Brain microvascular endothelial cell (primary cell): ENCODE measurements around the gene GNAI2.
A peak's percentile ranks its signal among the peaks of the same experiment; 100 is the strongest.

Experiments
- DNase-seq: peaks from one replicate; pipeline ENCODE4 v3.0.0-alpha.2; 2020
- H3K27ac ChIP-seq: fragments of 250-450 bp; sonication (Bioruptor Pico); 2 replicates; pipeline ENCODE4 v1.5.1; 2020; ENCODE audit warnings: mild to moderate bottlenecking, moderate library complexity
- H3K27me3 ChIP-seq: fragments of 250-450 bp; sonication (Bioruptor Pico); replicated peaks from 2 replicates; pipeline ENCODE4 v1.5.1; 2020; ENCODE audit warnings: mild to moderate bottlenecking
- H3K36me3 ChIP-seq: fragments of 250-450 bp; sonication (Bioruptor Pico); replicated peaks from 2 replicates; pipeline ENCODE4 v1.5.1; 2020; ENCODE audit warnings: mild to moderate bottlenecking
- H3K4me3 ChIP-seq: 2 replicates; pipeline ENCODE4 v1.5.1; 2011; ENCODE audit warnings: low read depth, mild to moderate bottlenecking, control low read depth, low read length, moderate library complexity
- in situ Hi-C: cut with HindIII; loops from 2 replicates; pipeline ENCODE4 v1.10.0; 2017; ENCODE audit warnings: low sequenced_read_pairs, low pct_ligation_motif_present
- TF ChIP-seq, protein P1 (sequence below): IDR thresholded peaks from 2 replicates; pipeline ENCODE4 v1.5.1; 2011; ENCODE audit warnings: low read depth, mild to moderate bottlenecking, moderate library complexity, low read length, control low read depth, inconsistent platforms; ENCODE audit errors: missing control alignments

Gene GNAI2

DNA sequence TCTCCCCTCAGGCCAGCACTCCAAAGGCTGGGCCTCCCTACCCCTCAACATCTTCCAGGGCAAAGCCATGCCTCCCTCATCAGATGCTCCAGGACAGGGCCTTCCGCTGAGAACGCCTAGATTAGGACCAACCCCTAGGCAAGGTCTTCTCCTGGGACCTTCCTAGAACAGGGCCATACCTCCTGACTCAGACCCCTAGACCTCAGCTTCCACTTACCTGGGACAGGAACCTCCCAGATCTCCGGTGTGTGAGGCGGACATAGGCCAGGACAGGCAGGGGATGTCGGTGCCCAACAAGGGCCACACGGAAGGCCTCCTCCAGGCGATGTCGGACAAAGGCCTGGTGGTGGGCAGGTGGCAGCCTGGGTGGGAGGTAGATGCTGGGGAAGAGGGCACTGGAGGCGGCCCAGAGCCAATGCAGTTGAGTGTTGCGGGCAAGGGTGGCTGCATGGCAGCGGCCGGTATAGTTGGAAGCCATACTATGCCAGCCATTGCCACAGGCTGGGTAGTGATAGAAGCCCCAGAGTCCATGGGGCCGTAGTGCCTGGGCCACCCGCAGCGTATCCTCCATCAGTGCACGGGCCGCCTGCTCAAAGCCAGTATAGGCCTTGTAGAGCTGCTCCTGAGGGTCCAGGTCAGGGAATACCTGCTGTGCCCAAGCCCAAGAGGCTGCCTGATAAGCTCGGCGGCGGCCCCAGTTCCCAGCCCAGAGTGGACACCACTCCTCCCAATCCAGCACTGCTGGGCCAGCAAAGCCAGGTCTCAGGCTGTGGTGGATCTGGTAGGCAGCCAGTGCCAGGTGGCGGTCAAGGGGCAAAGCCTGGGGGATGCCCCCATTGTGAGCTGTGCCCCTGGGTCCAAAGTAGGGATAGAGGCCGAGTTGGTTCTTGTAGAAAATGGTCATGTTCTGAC lies 58.7 kb downstream of the GNAI2 start:
- TF ChIP-seq, protein P1, sequence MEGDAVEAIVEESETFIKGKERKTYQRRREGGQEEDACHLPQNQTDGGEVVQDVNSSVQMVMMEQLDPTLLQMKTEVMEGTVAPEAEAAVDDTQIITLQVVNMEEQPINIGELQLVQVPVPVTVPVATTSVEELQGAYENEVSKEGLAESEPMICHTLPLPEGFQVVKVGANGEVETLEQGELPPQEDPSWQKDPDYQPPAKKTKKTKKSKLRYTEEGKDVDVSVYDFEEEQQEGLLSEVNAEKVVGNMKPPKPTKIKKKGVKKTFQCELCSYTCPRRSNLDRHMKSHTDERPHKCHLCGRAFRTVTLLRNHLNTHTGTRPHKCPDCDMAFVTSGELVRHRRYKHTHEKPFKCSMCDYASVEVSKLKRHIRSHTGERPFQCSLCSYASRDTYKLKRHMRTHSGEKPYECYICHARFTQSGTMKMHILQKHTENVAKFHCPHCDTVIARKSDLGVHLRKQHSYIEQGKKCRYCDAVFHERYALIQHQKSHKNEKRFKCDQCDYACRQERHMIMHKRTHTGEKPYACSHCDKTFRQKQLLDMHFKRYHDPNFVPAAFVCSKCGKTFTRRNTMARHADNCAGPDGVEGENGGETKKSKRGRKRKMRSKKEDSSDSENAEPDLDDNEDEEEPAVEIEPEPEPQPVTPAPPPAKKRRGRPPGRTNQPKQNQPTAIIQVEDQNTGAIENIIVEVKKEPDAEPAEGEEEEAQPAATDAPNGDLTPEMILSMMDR: no peak
- Histone ChIP-seq H3K27me3 (no peaks in the 10 kb centered on the region), H3K27ac (no peak overlapping the region), H3K4me3 (no peak overlapping the region), H3K36me3 (peaks cover 6% of the 10 kb centered on the region)
- in situ Hi-C loops: no loop called here
- no peak for DNase-seq

DNA sequence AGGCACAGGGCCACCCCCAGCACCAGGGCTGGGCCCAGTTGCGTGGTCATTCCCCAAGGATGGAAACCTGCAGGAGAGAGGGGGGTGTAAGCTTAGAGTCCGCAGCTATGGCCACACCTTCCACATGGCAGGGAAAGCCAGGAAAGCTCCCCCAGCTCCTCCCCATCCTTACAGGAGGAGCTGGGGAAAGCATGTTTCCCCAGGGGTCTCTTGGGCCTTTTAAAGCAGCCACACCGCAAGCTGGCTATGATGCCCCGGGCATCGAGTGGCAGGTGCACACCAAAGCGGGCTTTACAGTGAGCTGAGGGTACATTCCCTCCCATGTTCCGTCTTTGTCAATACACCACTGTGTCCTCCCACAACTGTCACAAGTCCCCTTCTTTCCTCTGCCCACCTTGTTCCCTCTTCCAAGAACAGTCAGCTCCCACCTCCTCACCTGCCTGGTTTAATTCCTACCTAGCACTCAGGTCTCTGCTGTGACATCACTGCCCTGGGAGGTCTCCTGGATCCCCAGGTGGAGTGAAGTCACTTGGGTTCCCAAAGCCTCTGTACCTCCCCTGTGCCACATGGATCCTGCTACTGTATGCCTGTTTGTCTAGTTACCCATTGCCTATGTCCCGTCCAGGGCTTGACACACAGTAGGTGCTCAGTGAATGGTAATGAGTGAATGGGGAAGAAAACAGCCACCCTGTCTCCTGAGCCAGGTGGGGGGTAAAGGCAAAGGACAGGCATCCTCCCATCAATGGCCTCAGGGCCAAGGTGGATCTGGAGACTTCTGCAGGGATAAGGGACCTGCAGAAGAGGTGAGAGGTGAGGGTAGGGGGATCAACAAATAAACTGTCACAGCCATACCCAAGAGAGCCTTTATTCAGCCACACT lies 59.8 kb downstream of the GNAI2 start:
- TF ChIP-seq, protein P1: no peak
- in situ Hi-C loops: no loop called here
- H3K36me3 ChIP-seq: no peaks in the 10 kb centered on the region
- no peaks in the 10 kb centered on the region for H3K27me3 ChIP-seq
- no peak for DNase-seq
- no peak overlapping the region for H3K27ac ChIP-seq
- no peak overlapping the region for H3K4me3 ChIP-seq

DNA sequence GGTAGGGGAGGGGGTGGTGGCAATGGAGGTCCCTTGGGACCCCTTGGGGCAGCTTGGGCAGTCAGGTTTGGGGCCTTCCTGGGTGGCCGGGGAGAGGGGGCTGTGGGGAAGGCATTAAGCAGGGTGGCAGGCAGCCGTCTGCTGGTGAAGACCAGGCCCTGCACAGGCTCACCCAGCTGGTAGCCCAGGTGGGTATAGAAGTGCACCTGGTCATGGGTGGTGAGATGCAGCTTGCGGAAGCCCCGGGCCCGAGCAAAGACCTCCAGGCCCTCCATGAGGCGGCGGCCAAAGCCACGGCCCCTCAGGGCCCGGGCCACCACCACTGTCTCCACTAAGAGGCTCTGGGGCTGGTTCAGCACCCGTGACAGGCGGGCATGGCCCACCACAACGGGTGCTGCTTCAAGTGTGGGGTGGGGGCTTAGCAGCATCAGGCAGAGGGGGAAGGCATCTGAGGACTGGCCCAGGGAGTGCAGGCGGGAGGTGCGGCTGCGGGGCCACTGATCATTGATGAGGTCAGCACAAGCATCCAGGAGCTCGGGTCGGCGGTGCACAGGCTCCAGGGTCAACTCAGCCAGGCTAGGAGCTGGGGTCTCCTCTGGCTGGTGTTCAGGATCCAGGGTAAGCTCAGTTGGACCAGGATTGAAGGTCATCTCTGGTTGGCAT lies 60.8 kb downstream of the GNAI2 start:
- Histone ChIP-seq H3K27ac (no peak overlapping the region), H3K36me3 (no peaks in the 10 kb centered on the region), H3K27me3 (no peaks in the 10 kb centered on the region), H3K4me3 (no peak overlapping the region)
- in situ Hi-C loops: no loop called here
- TF ChIP-seq, protein P1: no peak
- DNase-seq: no peak

DNA sequence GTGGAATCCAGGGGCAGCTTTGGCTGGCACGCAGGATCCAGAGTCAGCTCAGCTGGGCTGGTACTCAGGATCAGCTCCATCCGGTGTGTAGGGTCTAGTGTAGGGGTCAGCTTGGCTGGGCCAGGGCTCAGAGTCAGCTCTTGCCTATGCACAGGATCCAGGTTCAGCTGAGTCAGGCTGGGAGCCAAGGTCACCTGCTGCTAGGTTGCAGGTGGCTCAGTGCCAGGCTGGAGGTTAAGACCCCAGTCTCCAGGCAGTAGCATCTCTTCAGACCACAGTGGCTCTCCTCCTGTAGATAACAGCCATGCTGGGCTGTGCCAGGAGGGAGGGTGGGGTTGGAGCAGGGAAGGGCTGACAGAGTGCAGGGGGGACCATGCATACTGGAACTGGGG lies 61.4 kb downstream of the GNAI2 start:
- H3K27me3 ChIP-seq: no peaks in the 10 kb centered on the region
- in situ Hi-C loops: no loop called here
- H3K4me3 ChIP-seq: no peak overlapping the region
- H3K27ac ChIP-seq: no peak overlapping the region
- TF ChIP-seq, protein P1: no peak
- DNase-seq: no peak
- H3K36me3 ChIP-seq: no peaks in the 10 kb centered on the region

DNA sequence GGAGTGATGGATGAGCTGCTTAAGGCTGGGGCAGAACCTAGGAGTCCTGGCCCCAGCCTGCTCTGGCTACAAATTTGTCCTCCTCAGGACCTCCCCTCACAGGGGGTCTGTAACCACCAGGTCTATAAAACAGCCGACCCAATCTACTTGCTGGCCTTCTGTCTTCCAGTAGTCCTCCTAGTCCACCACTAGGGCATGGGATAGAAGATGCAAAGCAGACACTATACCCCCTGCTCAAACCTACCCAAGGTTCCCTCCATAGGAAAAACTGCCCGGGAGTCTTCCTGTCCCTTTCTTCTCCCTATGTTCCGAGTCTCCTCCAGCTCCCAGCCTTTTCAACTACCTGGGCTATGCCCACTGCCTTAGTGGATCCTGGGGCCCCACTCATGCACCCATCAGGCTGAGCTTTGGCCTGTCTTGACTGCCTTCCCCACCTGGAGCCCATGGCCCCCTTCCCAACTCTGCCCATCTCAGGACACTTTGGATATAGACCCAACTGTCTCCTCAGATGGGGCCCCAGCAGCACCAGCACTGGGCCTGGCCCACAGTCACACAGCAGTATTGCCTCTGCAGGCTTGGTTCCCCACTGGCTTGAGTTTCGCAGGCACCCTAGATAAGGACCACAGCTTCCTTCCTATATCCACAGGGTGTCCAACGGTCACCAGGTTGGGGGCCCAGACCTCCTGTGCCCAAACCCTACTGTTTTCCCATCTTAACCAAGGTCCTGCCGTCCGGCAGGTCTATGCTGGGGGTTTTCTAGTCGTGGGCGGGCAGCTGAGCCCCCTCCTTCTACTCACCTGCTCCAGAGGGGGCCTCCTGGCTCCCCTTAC lies 62.1 kb downstream of the GNAI2 start:
- no peak for DNase-seq
- Histone ChIP-seq H3K4me3 (peak overlapping the region; percentile 94), H3K27ac (peak overlapping the region; percentile 78), H3K27me3 (no peaks in the 10 kb centered on the region), H3K36me3 (no peaks in the 10 kb centered on the region)
- in situ Hi-C loops: no loop called here
- TF ChIP-seq, protein P1: peak; percentile 50
